Diencephalon (tissue), 1 donor: ENCODE results near the gene ZNF646. TPM values are rescaled to one million over a fixed set of nuclear protein-coding genes. Genes with fewer than 3 reads are reported as not detected.

Experiments
- total RNA-seq: library from RNA; depleted of rRNA; stranded (reverse); fragments of >200 nt; gene quantifications from one replicate; pipeline ENCODE4 v1.2.3, GENCODE V29; 2014

The ZNF646 gene, protein sequence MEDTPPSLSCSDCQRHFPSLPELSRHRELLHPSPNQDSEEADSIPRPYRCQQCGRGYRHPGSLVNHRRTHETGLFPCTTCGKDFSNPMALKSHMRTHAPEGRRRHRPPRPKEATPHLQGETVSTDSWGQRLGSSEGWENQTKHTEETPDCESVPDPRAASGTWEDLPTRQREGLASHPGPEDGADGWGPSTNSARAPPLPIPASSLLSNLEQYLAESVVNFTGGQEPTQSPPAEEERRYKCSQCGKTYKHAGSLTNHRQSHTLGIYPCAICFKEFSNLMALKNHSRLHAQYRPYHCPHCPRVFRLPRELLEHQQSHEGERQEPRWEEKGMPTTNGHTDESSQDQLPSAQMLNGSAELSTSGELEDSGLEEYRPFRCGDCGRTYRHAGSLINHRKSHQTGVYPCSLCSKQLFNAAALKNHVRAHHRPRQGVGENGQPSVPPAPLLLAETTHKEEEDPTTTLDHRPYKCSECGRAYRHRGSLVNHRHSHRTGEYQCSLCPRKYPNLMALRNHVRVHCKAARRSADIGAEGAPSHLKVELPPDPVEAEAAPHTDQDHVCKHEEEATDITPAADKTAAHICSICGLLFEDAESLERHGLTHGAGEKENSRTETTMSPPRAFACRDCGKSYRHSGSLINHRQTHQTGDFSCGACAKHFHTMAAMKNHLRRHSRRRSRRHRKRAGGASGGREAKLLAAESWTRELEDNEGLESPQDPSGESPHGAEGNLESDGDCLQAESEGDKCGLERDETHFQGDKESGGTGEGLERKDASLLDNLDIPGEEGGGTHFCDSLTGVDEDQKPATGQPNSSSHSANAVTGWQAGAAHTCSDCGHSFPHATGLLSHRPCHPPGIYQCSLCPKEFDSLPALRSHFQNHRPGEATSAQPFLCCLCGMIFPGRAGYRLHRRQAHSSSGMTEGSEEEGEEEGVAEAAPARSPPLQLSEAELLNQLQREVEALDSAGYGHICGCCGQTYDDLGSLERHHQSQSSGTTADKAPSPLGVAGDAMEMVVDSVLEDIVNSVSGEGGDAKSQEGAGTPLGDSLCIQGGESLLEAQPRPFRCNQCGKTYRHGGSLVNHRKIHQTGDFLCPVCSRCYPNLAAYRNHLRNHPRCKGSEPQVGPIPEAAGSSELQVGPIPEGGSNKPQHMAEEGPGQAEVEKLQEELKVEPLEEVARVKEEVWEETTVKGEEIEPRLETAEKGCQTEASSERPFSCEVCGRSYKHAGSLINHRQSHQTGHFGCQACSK (N-terminal part only)
- total RNA-seq: 11.8 TPM

DNA sequence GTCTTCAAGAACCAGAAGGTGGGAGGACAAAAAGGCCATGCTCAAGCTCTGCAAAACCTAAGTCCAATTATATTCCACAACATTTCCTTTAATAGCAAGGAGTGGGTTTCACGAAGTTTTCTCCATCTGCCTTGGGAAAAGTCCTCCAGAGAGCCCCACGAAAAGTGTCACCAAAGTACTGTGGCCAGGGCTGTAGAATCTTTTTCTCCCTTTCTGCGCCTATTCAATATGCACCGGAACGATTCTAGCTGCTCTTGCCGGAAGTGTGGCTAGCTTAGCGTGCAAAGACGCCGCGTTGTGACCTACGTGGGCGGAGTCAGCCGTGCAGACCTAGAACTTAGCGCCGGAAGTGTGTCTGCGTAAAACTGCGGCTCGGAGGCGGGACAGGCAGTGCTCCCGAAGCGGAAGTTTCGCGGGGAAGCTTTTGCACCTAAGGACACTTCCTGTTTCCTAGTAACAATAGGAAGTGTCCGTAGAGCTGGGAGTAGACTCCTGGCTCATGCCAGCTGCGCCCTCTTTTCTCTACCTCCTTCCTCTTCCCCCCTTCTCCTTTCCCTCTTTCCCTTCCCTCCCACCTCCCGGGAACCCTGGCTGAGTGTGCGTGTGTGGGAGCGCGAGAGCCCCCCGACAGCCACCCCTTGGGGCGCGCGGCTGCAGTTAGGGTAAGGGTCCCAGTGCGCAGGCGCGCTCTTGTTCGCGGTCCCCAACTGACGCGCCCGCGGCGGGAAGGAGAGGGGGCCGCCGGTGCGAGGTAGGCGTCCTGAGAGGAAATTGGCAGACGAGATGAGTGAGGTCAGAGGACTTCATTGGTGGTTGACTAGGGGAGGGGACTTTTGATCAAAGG is at the start of gene ZNF646, which contains the start of gene ZNF668:
Gene ZNF646, plus strand, starts transcription at position 453 of the 844 bp plus-strand sequence. CDS start 1,903 bp downstream, outside the sequence.
Gene ZNF668, minus strand, starts transcription at position 271 of the 844 bp plus-strand sequence. CDS start 9,781 bp downstream, outside the sequence.

DNA sequence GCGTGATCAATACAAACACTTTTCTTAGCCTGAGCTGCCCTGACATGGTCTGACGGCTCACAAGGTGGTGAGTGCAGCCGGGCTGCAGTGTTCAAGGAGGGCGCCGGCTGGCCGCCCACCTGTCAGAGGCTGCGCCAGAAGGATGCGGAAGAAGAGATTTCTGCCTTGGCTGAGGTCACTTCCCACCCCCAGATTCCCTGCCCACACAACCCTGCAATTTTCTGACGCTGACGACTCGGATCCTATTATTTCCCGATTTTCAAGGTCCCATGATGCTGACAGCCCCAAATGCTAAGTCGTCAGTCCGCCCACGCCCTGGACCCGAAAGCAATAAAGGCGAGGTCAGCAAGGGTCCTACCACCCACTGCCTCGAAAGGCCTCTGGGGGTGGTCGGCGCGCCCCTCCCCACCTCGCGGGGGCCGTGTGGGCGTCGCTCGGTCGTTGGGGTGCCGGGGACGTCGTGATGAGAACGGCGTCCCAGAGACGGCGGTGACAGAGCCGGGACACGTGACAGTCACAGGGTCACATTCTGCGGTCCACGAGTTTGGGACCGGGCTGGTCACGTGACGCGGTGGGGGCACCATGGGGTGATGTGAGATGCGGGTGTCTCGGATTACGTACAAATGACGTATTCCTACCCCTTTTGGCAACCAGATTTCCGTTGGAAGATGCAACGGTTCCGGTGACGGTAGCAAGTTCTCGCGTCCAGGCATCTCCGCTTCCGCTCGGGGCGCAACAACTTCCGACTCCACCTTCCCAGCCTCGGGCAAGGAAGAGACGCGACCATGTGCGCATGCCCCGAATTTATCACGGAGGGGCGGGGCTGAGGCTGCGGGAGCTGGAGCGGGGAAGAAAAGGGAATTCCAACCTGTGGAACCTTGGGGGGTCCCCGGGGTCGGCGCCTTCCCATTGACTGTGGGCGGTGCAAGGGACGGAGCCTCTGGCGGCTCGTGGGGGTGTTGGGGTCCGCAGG is 41.2 kb upstream of the ZNF646 start, which contains the start of gene STX4:
Gene STX4, plus strand, starts transcription at position 823 of the 973 bp plus-strand sequence. CDS start 248 bp downstream, outside the sequence.

DNA sequence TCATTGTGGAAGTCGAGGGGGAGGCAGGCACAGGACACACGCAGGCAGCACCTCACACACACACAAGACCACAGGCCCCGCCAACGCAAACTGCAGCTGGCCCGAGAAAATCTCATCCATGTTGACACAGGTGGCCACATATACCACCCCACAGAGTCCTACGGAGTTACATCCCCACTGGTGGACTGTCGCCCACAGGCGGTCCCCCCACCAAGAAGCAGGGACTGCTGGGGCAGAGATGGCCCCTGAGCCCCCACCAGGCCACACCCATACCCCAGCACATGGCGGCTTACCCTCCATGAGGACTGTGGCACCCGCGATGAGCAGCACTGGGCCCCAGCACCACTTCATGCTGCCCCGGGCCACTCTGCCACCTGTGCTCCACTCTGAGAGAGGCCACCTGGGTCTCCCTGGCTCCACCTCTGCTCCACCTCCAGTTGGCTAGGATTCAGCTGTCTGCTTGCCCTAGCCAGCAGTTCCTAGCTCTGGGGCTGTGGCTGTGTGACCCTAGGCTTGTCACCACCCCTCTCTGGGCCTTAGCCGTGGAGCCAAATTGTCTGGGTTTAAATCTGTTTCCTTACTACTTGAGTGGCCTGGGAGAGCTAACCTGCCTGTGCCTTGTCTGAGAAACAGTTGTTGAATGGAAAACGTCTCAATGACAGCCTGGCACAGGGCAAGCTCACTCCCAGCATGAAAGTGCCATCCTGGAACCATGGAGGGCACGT is 14.4 kb downstream of the ZNF646 start, which contains the start of gene PRSS53:
Gene PRSS53, minus strand, starts transcription at position 485 of the 725 bp plus-strand sequence. Its CDS starts 134 bp downstream, at position 351.

DNA sequence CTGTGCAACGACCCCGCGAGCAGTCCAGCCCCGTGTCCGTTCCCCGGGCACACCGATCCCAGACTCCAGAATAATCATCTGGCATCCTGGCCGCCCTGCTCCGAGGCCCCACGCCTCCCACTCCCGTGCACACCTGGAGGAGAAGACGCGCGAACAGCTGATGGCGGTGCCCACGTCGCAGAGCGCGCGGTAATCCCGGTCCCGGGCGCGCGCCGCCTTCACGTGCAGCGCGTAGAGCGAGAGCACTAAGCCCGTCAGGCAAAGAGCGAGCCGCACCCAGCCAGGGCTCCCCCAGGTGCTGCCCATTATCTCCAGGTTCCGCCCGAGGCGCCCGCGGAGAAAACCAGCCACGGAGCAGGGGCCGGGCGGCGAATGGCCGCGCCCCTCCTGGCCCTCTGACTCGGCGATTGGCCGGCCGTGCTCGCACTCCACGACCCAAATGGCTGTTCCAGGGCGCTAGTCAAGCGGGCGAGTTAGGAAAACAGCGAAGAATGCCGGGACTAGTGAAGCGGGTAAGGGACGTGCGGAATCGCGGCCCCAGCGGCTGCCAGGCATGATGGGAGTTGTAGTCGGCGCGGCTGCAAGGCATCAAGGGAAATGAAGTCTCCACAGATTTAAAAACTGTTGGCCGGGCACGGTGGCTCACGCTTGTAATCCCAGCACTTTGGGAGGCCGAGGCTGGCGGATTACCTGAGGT is 20.4 kb downstream of the ZNF646 start, which contains the start of gene VKORC1:
Gene VKORC1, minus strand, starts transcription at position 374 of the 697 bp plus-strand sequence. Its CDS starts 68 bp downstream, at position 306.

DNA sequence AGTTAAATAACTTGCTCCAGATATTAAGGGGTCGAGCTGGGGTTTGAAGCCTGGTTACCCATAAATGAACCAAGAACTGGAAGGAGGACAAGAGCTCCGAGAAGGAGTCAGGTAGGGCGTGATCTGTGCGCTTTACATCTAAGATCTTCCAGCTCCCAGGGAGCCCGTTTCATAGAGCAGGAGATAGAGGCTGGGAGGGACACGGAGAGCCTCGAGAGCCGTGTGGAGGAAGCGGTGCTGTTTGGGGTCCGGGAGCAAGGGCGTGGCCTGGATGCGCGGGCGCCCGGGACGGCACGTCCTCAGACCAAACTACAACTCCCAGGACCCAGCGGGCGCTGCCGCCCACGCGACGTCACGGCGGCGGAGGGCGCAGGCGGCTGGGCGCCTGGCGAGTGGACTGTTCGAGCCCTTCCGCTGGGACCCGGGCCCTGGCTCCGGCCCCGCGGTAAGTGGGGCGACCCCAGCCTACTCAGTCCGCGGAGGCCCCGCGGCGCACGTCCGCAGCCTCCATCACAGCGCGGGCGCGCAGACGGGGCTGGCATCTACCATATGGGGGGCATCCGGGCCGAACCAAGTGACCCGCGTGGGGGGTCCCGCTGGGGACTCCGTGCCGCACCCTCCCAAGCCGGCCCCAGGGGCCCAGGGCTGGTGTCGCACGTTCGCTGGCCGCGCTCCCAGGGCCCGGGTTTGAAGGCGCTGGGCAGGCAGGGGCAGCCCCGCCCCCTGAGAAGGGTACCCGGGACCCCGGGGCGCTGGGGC is 34.0 kb downstream of the ZNF646 start, which contains the start of gene BCKDK:
Gene BCKDK, plus strand, starts transcription at position 352 of the 759 bp plus-strand sequence. CDS start 838 bp downstream, outside the sequence.

DNA sequence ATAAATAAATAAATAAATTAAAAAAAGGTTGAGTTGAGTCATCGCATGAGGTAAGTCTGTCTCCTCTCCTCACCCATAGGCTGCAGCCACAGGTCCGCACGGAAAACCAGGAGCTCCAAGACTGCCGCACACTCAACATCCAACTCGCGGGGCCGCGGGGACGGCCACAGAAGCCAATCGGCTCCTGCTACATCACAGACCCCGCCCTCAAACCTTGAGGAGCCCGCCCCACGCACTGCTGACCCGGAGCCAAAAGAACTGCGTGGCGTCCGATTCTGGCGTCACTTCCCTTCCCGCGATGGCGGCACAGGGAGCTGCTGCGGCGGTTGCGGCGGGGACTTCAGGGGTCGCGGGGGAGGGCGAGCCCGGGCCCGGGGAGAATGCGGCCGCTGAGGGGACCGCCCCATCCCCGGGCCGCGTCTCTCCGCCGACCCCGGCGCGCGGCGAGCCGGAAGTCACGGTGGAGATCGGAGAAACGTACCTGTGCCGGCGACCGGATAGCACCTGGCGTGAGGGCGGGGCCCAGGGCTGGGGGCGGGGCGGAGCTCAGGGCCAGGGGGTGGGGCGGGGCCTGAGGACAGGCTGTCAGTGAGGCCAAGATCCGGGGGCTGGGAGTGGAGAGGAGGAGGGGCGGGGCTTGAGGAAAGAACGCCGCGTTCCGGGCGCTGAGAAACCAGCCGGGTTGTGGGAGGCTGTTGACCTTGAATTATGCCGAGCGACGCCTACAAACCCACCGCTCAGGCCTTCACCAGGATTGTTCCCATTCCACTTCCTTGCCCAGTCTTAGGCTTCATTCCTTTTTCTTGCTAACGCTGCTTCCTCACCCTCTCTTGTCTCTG is 43.4 kb downstream of the ZNF646 start, which contains the start of gene KAT8:
Gene KAT8, plus strand, starts transcription at position 281 of the 839 bp plus-strand sequence. Its CDS starts 18 bp downstream, at position 299.

Other genes with a start within 250 kb of the ZNF646 start
- gene BCL7C, start 180.3 kb upstream of the ZNF646 start, total RNA-seq: 45.4 TPM
- gene CTF1, start 177.8 kb upstream of the ZNF646 start, total RNA-seq: 0.92 TPM
- gene FBXL19, start 150.8 kb upstream of the ZNF646 start, total RNA-seq: 49.8 TPM
- gene ORAI3, start 125.4 kb upstream of the ZNF646 start, total RNA-seq: 6.2 TPM
- gene SETD1A, start 116.7 kb upstream of the ZNF646 start, total RNA-seq: 3.9 TPM
- gene HSD3B7, start 89.2 kb upstream of the ZNF646 start, total RNA-seq: 3.5 TPM
- 49.4 TPM for gene STX1B, start 63.8 kb upstream of the ZNF646 start, total RNA-seq
- gene STX4, start 40.9 kb upstream of the ZNF646 start, total RNA-seq: 21.9 TPM
- 7.6 TPM for gene ZNF668, start 182 bp upstream of the ZNF646 start, total RNA-seq
- 2.5 TPM for gene PRSS53, start 14.5 kb downstream of the ZNF646 start, total RNA-seq
- 55.6 TPM for gene VKORC1, start 20.4 kb downstream of the ZNF646 start, total RNA-seq
- gene BCKDK, start 34.0 kb downstream of the ZNF646 start, total RNA-seq: 17.8 TPM
- gene KAT8, start 43.2 kb downstream of the ZNF646 start, total RNA-seq: 37.4 TPM
- gene PRSS8, start 61.3 kb downstream of the ZNF646 start, total RNA-seq: not detected
- 2.8 TPM for gene PRSS36, start 75.6 kb downstream of the ZNF646 start, total RNA-seq
- 64.4 TPM for gene FUS, start 105.7 kb downstream of the ZNF646 start, total RNA-seq
- gene PYCARD, start 128.3 kb downstream of the ZNF646 start, total RNA-seq: 7.4 TPM
- gene TRIM72, start 139.7 kb downstream of the ZNF646 start, total RNA-seq: 0.69 TPM
- gene PYDC1, start 142.7 kb downstream of the ZNF646 start, total RNA-seq: 0.92 TPM
- gene ITGAM, start 185.6 kb downstream of the ZNF646 start, total RNA-seq: 4.6 TPM